ENCODE measurements around the gene TOR1AIP2.

GRCh38 chr1:179876300-179876715 lies 1.3 kb downstream of the TOR1AIP2 start:
- TF ChIP-seq EZH2 (IDR thresholded peaks at IDR 0.05; ENCODE audit: borderline replicate concordance, low read depth, low read length, poor library complexity, severe bottlenecking) (no peak), CTCF (conservative IDR thresholded peaks at IDR 0.05; ENCODE audit: low read depth, low read length) (no peak)

Data from A673 (cell line).